Measurements from ENCODE around the gene USP49. TPM values are rescaled to one million over a fixed set of nuclear protein-coding genes. Genes with fewer than 3 reads are reported as not detected.
A peak's percentile ranks its signal among the peaks of the same experiment; 100 is the strongest.

USP49 gene
- total RNA-seq, 6 experiments from 2014 or later = 0.87 to 2.0 (median 1.3) TPM

- Histone ChIP-seq H3K9me3 (no peaks in the 10 kb centered on the region), H3K27me3 (no peaks in the 10 kb centered on the region), H3K27ac (peak overlapping the region in 1 of 3 donors; percentile 95), H3K36me3 (peaks cover 0 to 5% (median under 1%) of the 10 kb centered on the region in 4 donors), H3K4me3 (peak overlapping the region; percentile 73 to 93 (median 85)), H3K4me1 (peaks cover 0 to 29% (median 6%) of the 10 kb centered on the region in 4 donors)
- intact Hi-C loops (cut with DNase I) = loop anchor here (10.0 kb wide), 2 partner anchors 127 to 137 kb away; partner anchors contain the start of genes PRICKLE4 (in 1 of the 2) and TOMM6 (in 1 of the 2)
- DNase-seq (no peak), ATAC-seq (no peak)
- TF ChIP-seq POLR2A (IDR thresholded peaks at IDR 0.05) (no peak), CTCF (IDR thresholded peaks at IDR 0.05) (no peak)
- WGBS (ENCODE audit: insufficient coverage, low coverage, low lambda C conversion rate, missing lambda C conversion rate) = 12% methylated on average over 7 of the region's 7 CpGs
These were observed 27.0 kb upstream of the USP49 start for GRCh38 chr6:41922154-41922553.

- DNase-seq (no peak), ATAC-seq (peak; percentile 22 to 35 (median 28))
- Histone ChIP-seq H3K27ac (peak overlapping the region in 2 of 3 donors; percentile 95 to 98), H3K4me1 (peaks cover 0 to 29% (median 6%) of the 10 kb centered on the region in 4 donors), H3K9me3 (no peaks in the 10 kb centered on the region), H3K36me3 (peaks cover 0 to 5% (median under 1%) of the 10 kb centered on the region in 4 donors), H3K27me3 (no peaks in the 10 kb centered on the region), H3K4me3 (peak overlapping the region; percentile 73 to 93 (median 85))
- intact Hi-C loops (cut with DNase I) = loop anchor here (10.0 kb wide), 2 partner anchors 127 to 137 kb away; partner anchors contain the start of genes PRICKLE4 (in 1 of the 2) and TOMM6 (in 1 of the 2)
- TF ChIP-seq CTCF (IDR thresholded peaks at IDR 0.05) (no peak), POLR2A (IDR thresholded peaks at IDR 0.05) (no peak)
- under 1% methylated on average over 17 of the region's 20 CpGs for WGBS (ENCODE audit: insufficient coverage, low coverage, low lambda C conversion rate, missing lambda C conversion rate)
These were observed 26.5 kb upstream of the USP49 start for GRCh38 chr6:41921712-41921998.

- peaks cover 0 to 6% (median 3%) of the 10 kb centered on the region in 4 donors for H3K36me3 ChIP-seq
- ATAC-seq (peak; percentile 97 to 98 (median 97)), DNase-seq (peak; percentile 92 to 96 (median 94))
- peak within 1 kb of the TSS; percentile 73 to 93 (median 85) for H3K4me3 ChIP-seq
- under 1% methylated on average over 42 of the region's 55 CpGs for WGBS (ENCODE audit: insufficient coverage, low coverage, low lambda C conversion rate, missing lambda C conversion rate)
- peak within 1 kb of the TSS; percentile 87 to 98 (median 95) for H3K27ac ChIP-seq
- H3K4me1 ChIP-seq = peaks cover 0 to 29% (median 6%) of the 10 kb centered on the region in 4 donors
- intact Hi-C loops (cut with DNase I) = loop anchor here (10.0 kb wide), 2 partner anchors 126 to 136 kb away; partner anchors contain the start of genes PRICKLE4 (in 1 of the 2) and TOMM6 (in 1 of the 2)
- H3K27me3 ChIP-seq = no peaks in the 10 kb centered on the region
- peak; percentile 97 to 99 (median 98) for TF ChIP-seq CTCF (IDR thresholded peaks at IDR 0.05)
- TF ChIP-seq POLR2A (IDR thresholded peaks at IDR 0.05) = peak; percentile 40
- H3K9me3 ChIP-seq = no peaks in the 10 kb centered on the region
These were observed 25.9 kb upstream of the USP49 start, which contains the start of the genes BYSL and MED20 for GRCh38 chr6:41920921-41921711. Gene BYSL, plus strand, starts transcription at chr6:41921499. Its CDS starts 64 bp downstream, at chr6:41921563. Gene MED20, minus strand, starts transcription at chr6:41921139. Its CDS starts 121 bp downstream, at chr6:41921018.

- Histone ChIP-seq H3K27me3 (no peaks in the 10 kb centered on the region), H3K9me3 (no peaks in the 10 kb centered on the region), H3K27ac (no peak overlapping the region), H3K4me3 (no peak overlapping the region), H3K36me3 (peaks cover 0 to 19% (median 7%) of the 10 kb centered on the region in 4 donors), H3K4me1 (peaks cover 0 to 30% (median 4%) of the 10 kb centered on the region in 4 donors)
- intact Hi-C loops (cut with DNase I) = no loop called here
- 30% methylated on average over 4 of the region's 4 CpGs for WGBS (ENCODE audit: insufficient coverage, low coverage, low lambda C conversion rate, missing lambda C conversion rate)
- TF ChIP-seq POLR2A (IDR thresholded peaks at IDR 0.05) (no peak), CTCF (IDR thresholded peaks at IDR 0.05) (no peak)
- ATAC-seq (no peak), DNase-seq (no peak)
These were observed 22.4 kb upstream of the USP49 start for GRCh38 chr6:41917528-41917927.

All from right lobe of liver (tissue), 6 donors.